Measurements from ENCODE around the gene ARID1B. TPM values are rescaled to one million over a fixed set of nuclear protein-coding genes. Genes with fewer than 3 reads are reported as not detected.

Gene ARID1B
- total RNA-seq, 1 experiment from 2014 or later = 91.7 TPM

DNA sequence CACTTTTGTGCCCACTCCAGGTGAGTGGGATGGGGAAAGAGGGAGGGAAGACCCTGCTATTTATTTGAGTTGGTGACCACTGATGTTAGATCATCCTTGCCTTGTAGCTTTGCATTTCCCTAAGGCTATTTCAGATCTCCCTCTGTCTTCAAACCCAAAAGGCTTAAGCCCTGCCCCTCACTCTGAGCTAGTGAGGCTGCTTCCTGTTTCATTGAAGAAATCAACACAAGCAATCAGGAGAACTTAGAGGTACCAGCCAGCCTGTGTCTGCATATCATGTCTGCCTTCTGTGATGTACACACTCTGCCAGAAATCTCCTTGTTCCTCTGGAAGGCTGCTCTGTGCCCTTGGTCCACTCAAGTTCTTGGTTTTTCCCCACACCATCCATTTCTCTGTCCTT is 135.3 kb downstream of the ARID1B start:
- BruUV-seq (replicated peaks) = no TSS peak
- ChIA-PET POLR2A (no interaction called here), CTCF (no interaction called here)
- in situ Hi-C loops (cut with HindIII; ENCODE audit: low pct_unique_long_range_greater_than_20kb, low sequenced_read_pairs) (no loop called here), intact Hi-C loops (cut with micrococcal nuclease; ENCODE audit: unreplicated experiment) (no loop called here)
- no peaks in the 10 kb centered on the region for H3K4me1 ChIP-seq (ENCODE audit: control insufficient read depth, insufficient read depth, low read length)
- H3K36me3 ChIP-seq (ENCODE audit: control insufficient read depth, insufficient read depth, low read length) = no peaks in the 10 kb centered on the region
- H3K27ac ChIP-seq (ENCODE audit: low read length) = no peak overlapping the region
- H3K27me3 ChIP-seq (ENCODE audit: control insufficient read depth, insufficient read depth, low read length) = no peaks in the 10 kb centered on the region
- TF ChIP-seq, protein P1, sequence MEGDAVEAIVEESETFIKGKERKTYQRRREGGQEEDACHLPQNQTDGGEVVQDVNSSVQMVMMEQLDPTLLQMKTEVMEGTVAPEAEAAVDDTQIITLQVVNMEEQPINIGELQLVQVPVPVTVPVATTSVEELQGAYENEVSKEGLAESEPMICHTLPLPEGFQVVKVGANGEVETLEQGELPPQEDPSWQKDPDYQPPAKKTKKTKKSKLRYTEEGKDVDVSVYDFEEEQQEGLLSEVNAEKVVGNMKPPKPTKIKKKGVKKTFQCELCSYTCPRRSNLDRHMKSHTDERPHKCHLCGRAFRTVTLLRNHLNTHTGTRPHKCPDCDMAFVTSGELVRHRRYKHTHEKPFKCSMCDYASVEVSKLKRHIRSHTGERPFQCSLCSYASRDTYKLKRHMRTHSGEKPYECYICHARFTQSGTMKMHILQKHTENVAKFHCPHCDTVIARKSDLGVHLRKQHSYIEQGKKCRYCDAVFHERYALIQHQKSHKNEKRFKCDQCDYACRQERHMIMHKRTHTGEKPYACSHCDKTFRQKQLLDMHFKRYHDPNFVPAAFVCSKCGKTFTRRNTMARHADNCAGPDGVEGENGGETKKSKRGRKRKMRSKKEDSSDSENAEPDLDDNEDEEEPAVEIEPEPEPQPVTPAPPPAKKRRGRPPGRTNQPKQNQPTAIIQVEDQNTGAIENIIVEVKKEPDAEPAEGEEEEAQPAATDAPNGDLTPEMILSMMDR (IDR thresholded peaks at IDR 0.05) = no peak
- TF ChIP-seq TCF7L2 (IDR thresholded peaks at IDR 0.05; ENCODE audit: low read depth, low read length) = no peak
- TF ChIP-seq, protein P2, sequence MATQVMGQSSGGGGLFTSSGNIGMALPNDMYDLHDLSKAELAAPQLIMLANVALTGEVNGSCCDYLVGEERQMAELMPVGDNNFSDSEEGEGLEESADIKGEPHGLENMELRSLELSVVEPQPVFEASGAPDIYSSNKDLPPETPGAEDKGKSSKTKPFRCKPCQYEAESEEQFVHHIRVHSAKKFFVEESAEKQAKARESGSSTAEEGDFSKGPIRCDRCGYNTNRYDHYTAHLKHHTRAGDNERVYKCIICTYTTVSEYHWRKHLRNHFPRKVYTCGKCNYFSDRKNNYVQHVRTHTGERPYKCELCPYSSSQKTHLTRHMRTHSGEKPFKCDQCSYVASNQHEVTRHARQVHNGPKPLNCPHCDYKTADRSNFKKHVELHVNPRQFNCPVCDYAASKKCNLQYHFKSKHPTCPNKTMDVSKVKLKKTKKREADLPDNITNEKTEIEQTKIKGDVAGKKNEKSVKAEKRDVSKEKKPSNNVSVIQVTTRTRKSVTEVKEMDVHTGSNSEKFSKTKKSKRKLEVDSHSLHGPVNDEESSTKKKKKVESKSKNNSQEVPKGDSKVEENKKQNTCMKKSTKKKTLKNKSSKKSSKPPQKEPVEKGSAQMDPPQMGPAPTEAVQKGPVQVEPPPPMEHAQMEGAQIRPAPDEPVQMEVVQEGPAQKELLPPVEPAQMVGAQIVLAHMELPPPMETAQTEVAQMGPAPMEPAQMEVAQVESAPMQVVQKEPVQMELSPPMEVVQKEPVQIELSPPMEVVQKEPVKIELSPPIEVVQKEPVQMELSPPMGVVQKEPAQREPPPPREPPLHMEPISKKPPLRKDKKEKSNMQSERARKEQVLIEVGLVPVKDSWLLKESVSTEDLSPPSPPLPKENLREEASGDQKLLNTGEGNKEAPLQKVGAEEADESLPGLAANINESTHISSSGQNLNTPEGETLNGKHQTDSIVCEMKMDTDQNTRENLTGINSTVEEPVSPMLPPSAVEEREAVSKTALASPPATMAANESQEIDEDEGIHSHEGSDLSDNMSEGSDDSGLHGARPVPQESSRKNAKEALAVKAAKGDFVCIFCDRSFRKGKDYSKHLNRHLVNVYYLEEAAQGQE (IDR thresholded peaks at IDR 0.05; ENCODE audit: insufficient read depth in 1 of 2, low read depth in 2 of 2, low read length in 1 of 2) = no peak
- no peak for TF ChIP-seq POLR2AphosphoS5 (IDR thresholded peaks at IDR 0.05; ENCODE audit: low read depth, low read length)
- TF ChIP-seq SIN3A (IDR thresholded peaks at IDR 0.05; ENCODE audit: borderline replicate concordance, insufficient read depth, low read depth, low read length) = no peak
- no peaks in the 10 kb centered on the region for H3K9me3 ChIP-seq (ENCODE audit: control insufficient read depth, insufficient read depth, low read depth, low read length)
- no peak overlapping the region for H3K4me3 ChIP-seq (ENCODE audit: low read depth in 2 of 2, low read length in 2 of 2)
- ATAC-seq (no peak), DNase-seq (ENCODE audit: low read depth, low spot score) (no peak)

DNA sequence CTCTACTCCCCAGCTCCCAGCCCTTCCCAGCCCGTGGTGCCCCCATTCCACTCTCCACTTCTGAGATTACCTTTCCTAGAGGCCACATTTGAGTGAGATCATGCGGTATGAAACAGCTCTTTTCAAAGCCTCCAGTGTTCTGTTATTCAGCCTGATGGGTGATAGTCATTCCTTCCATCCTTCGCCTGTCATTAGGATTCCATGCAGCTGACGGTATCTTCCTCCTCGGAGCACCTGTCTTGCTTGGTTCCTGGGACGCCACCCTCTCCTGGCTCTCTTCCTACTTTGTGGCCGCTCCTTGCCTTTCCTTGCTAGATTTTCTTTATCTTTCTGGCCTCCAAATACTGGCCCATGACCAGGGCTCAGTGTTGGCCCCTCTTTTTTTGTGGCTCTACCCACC is 137.0 kb downstream of the ARID1B start:
- intact Hi-C loops (cut with micrococcal nuclease; ENCODE audit: unreplicated experiment) = no loop called here
- no peak for ATAC-seq
- TF ChIP-seq, protein P2 (IDR thresholded peaks at IDR 0.05; ENCODE audit: insufficient read depth in 1 of 2, low read depth in 2 of 2, low read length in 1 of 2) = no peak
- TF ChIP-seq SIN3A (IDR thresholded peaks at IDR 0.05; ENCODE audit: borderline replicate concordance, insufficient read depth, low read depth, low read length) = no peak
- TF ChIP-seq TCF7L2 (IDR thresholded peaks at IDR 0.05; ENCODE audit: low read depth, low read length) = no peak
- TF ChIP-seq, protein P1 (IDR thresholded peaks at IDR 0.05) = no peak
- TF ChIP-seq POLR2AphosphoS5 (IDR thresholded peaks at IDR 0.05; ENCODE audit: low read depth, low read length) = no peak
- Histone ChIP-seq H3K36me3 (ENCODE audit: control insufficient read depth, insufficient read depth, low read length) (no peaks in the 10 kb centered on the region), H3K4me1 (ENCODE audit: control insufficient read depth, insufficient read depth, low read length) (no peaks in the 10 kb centered on the region), H3K4me3 (ENCODE audit: low read depth in 2 of 2, low read length in 2 of 2) (no peak overlapping the region), H3K27ac (ENCODE audit: low read length) (no peak overlapping the region), H3K9me3 (ENCODE audit: control insufficient read depth, insufficient read depth, low read depth, low read length) (no peaks in the 10 kb centered on the region), H3K27me3 (ENCODE audit: control insufficient read depth, insufficient read depth, low read length) (no peaks in the 10 kb centered on the region)
- ChIA-PET CTCF (no interaction called here), POLR2A (no interaction called here)
- DNase-seq (ENCODE audit: low read depth, low spot score) = no peak
- BruUV-seq (replicated peaks) = no TSS peak
- in situ Hi-C loops (cut with HindIII; ENCODE audit: low pct_unique_long_range_greater_than_20kb, low sequenced_read_pairs) = no loop called here
